D721Med (cell line): Measurements from ENCODE around the gene GCN1.

Source experiments
- DNase-seq: peaks from one replicate; pipeline ENCODE4 v3.0.0; 2011; ENCODE audit warnings: low spot score; ENCODE audit not compliant: insufficient read length
- FAIRE-seq: peaks from 2 replicates; lab custom pipeline; 2011; peaks lifted over from hg19 to GRCh38; lab: Jason Lieb, UNC
- CTCF ChIP-seq: IDR thresholded peaks from 2 replicates; pipeline ENCODE4 v1.5.1; 2012; ENCODE audit warnings: mild to moderate bottlenecking, control low read depth; ENCODE audit not compliant: insufficient read depth; ENCODE audit errors: missing control alignments

Gene GCN1

DNA sequence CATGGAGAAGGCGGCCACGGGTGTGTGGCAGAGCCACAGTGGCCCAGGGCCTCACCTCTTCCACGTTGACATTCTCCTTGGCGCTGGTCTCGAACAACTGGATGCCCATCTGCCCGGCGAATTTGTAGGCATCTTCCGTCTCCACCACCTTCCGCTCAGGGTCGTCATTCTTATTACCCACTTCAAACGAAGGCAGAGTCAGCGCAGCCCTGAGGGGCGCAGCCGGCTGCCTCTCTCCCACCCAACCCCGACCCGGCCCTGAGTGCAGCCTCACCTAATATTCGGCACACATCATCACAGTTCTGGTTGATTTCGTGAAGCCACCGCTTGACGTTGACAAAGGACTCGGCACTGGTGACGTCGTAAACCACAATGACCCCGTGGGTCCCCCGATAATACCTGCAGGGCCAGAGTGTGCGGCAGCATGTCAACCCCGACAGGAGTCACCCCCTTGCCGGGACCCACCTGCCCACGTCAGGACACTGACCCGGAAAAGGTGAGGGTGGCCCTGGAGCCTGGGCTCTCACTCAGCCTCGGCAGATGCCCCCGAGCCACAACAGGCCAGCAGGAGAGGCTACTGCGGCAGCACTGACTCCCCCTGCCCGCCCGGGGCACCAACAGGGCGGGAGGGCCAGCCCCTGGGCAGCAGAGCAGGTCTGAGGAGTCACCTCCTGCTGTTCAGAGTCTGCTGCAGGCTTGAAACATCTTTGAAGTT lies 95.6 kb downstream of the GCN1 start:
- FAIRE-seq (no peak), DNase-seq (no peak)
- TF ChIP-seq CTCF = no peak

DNA sequence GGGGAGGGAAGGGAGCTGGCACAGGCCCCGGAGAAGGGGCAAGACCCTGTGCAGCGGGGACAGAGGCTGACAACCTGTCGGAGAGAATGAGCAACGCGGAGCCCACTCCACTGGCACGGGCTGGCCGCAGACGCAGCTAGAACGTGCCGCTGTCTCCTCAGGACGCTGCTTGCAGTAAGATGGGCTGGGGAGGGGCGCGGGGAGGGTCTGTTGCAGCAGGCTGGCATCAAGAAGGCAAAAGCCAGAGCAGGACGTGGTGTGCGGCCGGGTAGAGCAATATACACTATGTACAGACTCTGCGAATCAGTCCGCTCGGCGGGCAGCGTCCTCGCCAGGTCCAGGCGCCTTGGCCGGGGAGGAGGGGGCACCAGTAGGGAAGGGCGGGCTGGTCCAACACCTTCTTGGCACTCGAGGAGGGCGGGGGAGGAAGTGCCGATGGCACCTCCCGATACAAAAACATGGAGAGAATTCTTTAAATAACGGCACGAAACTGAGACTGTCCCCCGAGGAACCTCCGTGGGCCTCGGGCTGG lies 97.8 kb downstream of the GCN1 start:
- no peak for TF ChIP-seq CTCF
- no peak for DNase-seq
- FAIRE-seq = no peak

GRCh38 chr12:120095736-120096135 lies 98.8 kb downstream of the GCN1 start:
- no peak for TF ChIP-seq CTCF
- FAIRE-seq (no peak), DNase-seq (no peak)

- DNase-seq = no peak
- no peak for FAIRE-seq
- no peak for TF ChIP-seq CTCF
Measured at GRCh38 chr12:120095331-120095730, 99.2 kb downstream of the GCN1 start.

- TF ChIP-seq CTCF = no peak
- FAIRE-seq (no peak), DNase-seq (no peak)
Measured at GRCh38 chr12:120094485-120094884, 100.0 kb downstream of the GCN1 start.

GRCh38 chr12:120093592-120094355 lies 100.7 kb downstream of the GCN1 start:
- no peak for DNase-seq
- TF ChIP-seq CTCF = no peak
- FAIRE-seq = no peak

DNA sequence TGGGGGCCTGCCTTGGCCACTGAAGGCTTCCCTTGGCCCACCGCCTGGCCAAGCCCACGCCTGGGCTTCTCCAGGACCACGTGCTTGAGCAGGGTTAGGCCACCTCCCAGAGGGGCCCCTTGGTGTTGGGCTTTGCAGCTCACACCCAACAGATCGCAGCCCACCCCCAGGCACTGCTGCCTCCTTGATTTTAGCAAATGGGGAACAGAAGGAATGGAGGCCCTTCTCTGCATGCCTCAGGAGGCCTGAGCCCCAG lies 101.3 kb downstream of the GCN1 start:
- no peak for FAIRE-seq
- DNase-seq = no peak
- TF ChIP-seq CTCF = no peak
